HEK293 (cell line): ENCODE results near the gene MRTFA.

Source experiments
- CTCF ChIA-PET: fragments of 350-600 bp; formaldehyde crosslinking; extraction: SDS; loops from one replicate; lab custom pipeline; 2021; ENCODE audit warnings: antibody characterized with exemption; lab: Yijun Ruan, JAX
- POLR2A ChIA-PET: fragments of 300-600 bp; formaldehyde crosslinking; extraction: SDS; loops from one replicate; lab custom pipeline; 2020; ENCODE audit warnings: antibody characterized with exemption, inconsistent platforms; lab: Yijun Ruan, JAX
- H3K27ac ChIP-seq: fragments of 200-500 bp; sonication (Bioruptor generic); 2 replicates; pipeline ENCODE4 v1.5.1; 2014; ENCODE audit warnings: low read depth, low read length, control low read depth, inconsistent platforms; ENCODE audit errors: extremely low read depth
- H3K36me3 ChIP-seq, 2 experiments: fragments of 200-500 bp in 1 of 2; sonication (Bioruptor generic) in 1 of 2; 1 replicate in 1 of 2; 2 replicates in 1 of 2; pipeline ENCODE4 v1.5.1; 2014 to 2017; ENCODE audit warnings: inconsistent platforms in 2 of 2, low read length in 2 of 2; ENCODE audit not compliant: control insufficient read depth in 2 of 2, insufficient read depth in 1 of 2
- H3K4me1 ChIP-seq: fragments of 200-500 bp; sonication (Bioruptor generic); 2 replicates; pipeline ENCODE4 v1.5.1; 2014; ENCODE audit warnings: mild to moderate bottlenecking, low read length, inconsistent platforms; ENCODE audit not compliant: control insufficient read depth, insufficient read depth
- H3K4me3 ChIP-seq: 2 replicates; pipeline ENCODE4 v1.5.1; 2011; ENCODE audit warnings: low read depth, mild to moderate bottlenecking, control low read depth, low read length, moderate library complexity
- H3K9me3 ChIP-seq: fragments of 200-500 bp; sonication (Bioruptor generic); 2 replicates; pipeline ENCODE4 v1.5.1; 2014; ENCODE audit warnings: low read depth, low read length, inconsistent platforms; ENCODE audit not compliant: control insufficient read depth, insufficient read depth
- ATF2 ChIP-seq: fragments of 450-650 bp; formaldehyde crosslinking; IDR thresholded peaks from 2 replicates; pipeline ENCODE4 v1.5.1; 2016; ENCODE audit warnings: missing biosample characterization, missing genetic modification characterization, low read depth
- EGR2 ChIP-seq: fragments of 450-650 bp; formaldehyde crosslinking; IDR thresholded peaks from 2 replicates; pipeline ENCODE4 v1.5.1; 2016; ENCODE audit warnings: low read depth, missing biosample characterization, missing genetic modification characterization
- GLI2 ChIP-seq: fragments of 450-650 bp; formaldehyde crosslinking; IDR thresholded peaks from 2 replicates; pipeline ENCODE4; 2017; ENCODE audit warnings: missing biosample characterization, missing genetic modification characterization, low read depth, borderline replicate concordance
- GLI4 ChIP-seq: fragments of 450-650 bp; formaldehyde crosslinking; IDR thresholded peaks from 2 replicates; pipeline ENCODE4 v1.5.1; 2016; ENCODE audit warnings: missing biosample characterization, missing genetic modification characterization
- REPIN1 ChIP-seq: fragments of 450-650 bp; formaldehyde crosslinking; IDR thresholded peaks from 2 replicates; pipeline ENCODE4 v1.5.1; 2017; ENCODE audit warnings: missing biosample characterization, missing genetic modification characterization, low read depth
- ZBTB17 ChIP-seq: fragments of 450-650 bp; formaldehyde crosslinking; IDR thresholded peaks from 2 replicates; pipeline ENCODE4 v1.5.1; 2016; ENCODE audit warnings: missing biosample characterization, missing genetic modification characterization
- ZBTB20 ChIP-seq: fragments of 450-650 bp; formaldehyde crosslinking; IDR thresholded peaks from 2 replicates; pipeline ENCODE4 v1.5.1; 2016; ENCODE audit warnings: missing biosample characterization, missing genetic modification characterization
- ZBTB21 ChIP-seq: fragments of 450-650 bp; formaldehyde crosslinking; IDR thresholded peaks from 2 replicates; pipeline ENCODE4 v1.5.1; 2017; ENCODE audit warnings: missing biosample characterization, missing genetic modification characterization
- ZBTB26 ChIP-seq: fragments of 450-650 bp; formaldehyde crosslinking; optimal IDR thresholded peaks from 2 replicates; pipeline ENCODE3; 2016; ENCODE audit warnings: missing biosample characterization, mild to moderate bottlenecking, missing genetic modification characterization
- ZBTB6 ChIP-seq: fragments of 450-650 bp; formaldehyde crosslinking; IDR thresholded peaks from 2 replicates; pipeline ENCODE4 v1.5.1; 2017; ENCODE audit warnings: missing biosample characterization, missing genetic modification characterization
- ZFHX2 ChIP-seq: fragments of 450-650 bp; formaldehyde crosslinking; conservative IDR thresholded peaks from 2 replicates; pipeline ENCODE4 v1.5.1; 2016; ENCODE audit warnings: missing biosample characterization, missing genetic modification characterization
- ZNF140 ChIP-seq: fragments of 450-650 bp; formaldehyde crosslinking; IDR thresholded peaks from 2 replicates; pipeline ENCODE4 v1.5.1; 2016; ENCODE audit warnings: missing biosample characterization, missing genetic modification characterization
- ZNF174 ChIP-seq: fragments of 450-650 bp; formaldehyde crosslinking; IDR thresholded peaks from 2 replicates; pipeline ENCODE4 v1.5.0; 2017; ENCODE audit warnings: missing biosample characterization, mild to moderate bottlenecking, missing genetic modification characterization
- ZNF211 ChIP-seq: fragments of 450-650 bp; formaldehyde crosslinking; IDR thresholded peaks from 2 replicates; pipeline ENCODE4 v1.5.1; 2016; ENCODE audit warnings: low read depth, missing biosample characterization, missing genetic modification characterization
- ZNF248 ChIP-seq: fragments of 450-650 bp; formaldehyde crosslinking; IDR thresholded peaks from 2 replicates; pipeline ENCODE4 v1.5.1; 2017; ENCODE audit warnings: missing biosample characterization, missing genetic modification characterization
- ZNF274 ChIP-seq, 2 experiments: fragments of 200-500 bp in 1 of 2; fragments of 450-650 bp in 1 of 2; sonication (Bioruptor generic) in 1 of 2; formaldehyde crosslinking in 1 of 2; IDR thresholded peaks; 2 replicates each; pipeline versions ENCODE4 v1.5.1 to v1.6.1; 2014 to 2016; ENCODE audit warnings: borderline replicate concordance in 1 of 2, inconsistent platforms in 1 of 2, low read length in 1 of 2, missing biosample characterization in 1 of 2, missing genetic modification characterization in 1 of 2
- ZNF324 ChIP-seq: fragments of 450-650 bp; formaldehyde crosslinking; IDR thresholded peaks from 2 replicates; pipeline ENCODE4 v1.5.1; 2016; ENCODE audit warnings: missing biosample characterization, missing genetic modification characterization
- ZNF354C ChIP-seq: fragments of 450-650 bp; formaldehyde crosslinking; IDR thresholded peaks from 2 replicates; pipeline ENCODE4 v1.5.1; 2016; ENCODE audit warnings: missing biosample characterization, missing genetic modification characterization, low read depth, borderline replicate concordance
- ZNF621 ChIP-seq: fragments of 450-650 bp; formaldehyde crosslinking; IDR thresholded peaks from 2 replicates; pipeline ENCODE4 v1.5.1; 2017; ENCODE audit warnings: missing biosample characterization, missing genetic modification characterization
- ZNF654 ChIP-seq: fragments of 450-650 bp; formaldehyde crosslinking; IDR thresholded peaks from 2 replicates; pipeline ENCODE4 v1.5.1; 2016; ENCODE audit warnings: low read depth, missing biosample characterization, missing genetic modification characterization
- ZNF658 ChIP-seq: fragments of 450-650 bp; formaldehyde crosslinking; IDR thresholded peaks from 2 replicates; pipeline ENCODE4; 2016; ENCODE audit warnings: missing biosample characterization, missing genetic modification characterization
- ZNF664 ChIP-seq: fragments of 450-650 bp; formaldehyde crosslinking; IDR thresholded peaks from 2 replicates; pipeline ENCODE4 v1.5.1; 2016; ENCODE audit warnings: missing biosample characterization, missing genetic modification characterization
- ZNF677 ChIP-seq: fragments of 450-650 bp; IDR thresholded peaks from 2 replicates; pipeline ENCODE4 v1.5.0; 2018; ENCODE audit warnings: missing biosample characterization, mild to moderate bottlenecking, missing genetic modification characterization, moderate library complexity
- ZNF768 ChIP-seq: fragments of 450-650 bp; formaldehyde crosslinking; IDR thresholded peaks from 2 replicates; pipeline ENCODE4 v1.5.1; 2018; ENCODE audit warnings: missing biosample characterization, mild to moderate bottlenecking, missing genetic modification characterization
- ZSCAN18 ChIP-seq: fragments of 450-650 bp; formaldehyde crosslinking; IDR thresholded peaks from 2 replicates; pipeline ENCODE4 v1.5.1; 2016; ENCODE audit warnings: missing biosample characterization, missing genetic modification characterization
- TF ChIP-seq, protein P1 (sequence below): fragments of 450-650 bp; formaldehyde crosslinking; IDR thresholded peaks from 2 replicates; pipeline ENCODE4 v1.5.1; 2016; ENCODE audit warnings: missing biosample characterization, missing genetic modification characterization
- TF ChIP-seq, protein P2 (sequence below): fragments of 450-650 bp; formaldehyde crosslinking; IDR thresholded peaks from 2 replicates; pipeline ENCODE4 v1.5.1; 2016; ENCODE audit warnings: missing biosample characterization, missing genetic modification characterization

Gene MRTFA

GRCh38 chr22:40487663-40488249, 148.8 kb downstream of the MRTFA start:
- ChIA-PET POLR2A (no interaction called here), CTCF (interaction anchor here (0.6 to 4.0 kb wide), 32 partner anchors 8 to 389 kb away, joined by 3 to 53 read pairs (median 4); no protein-coding TSS in a partner anchor)
- Histone ChIP-seq H3K27ac (no peak overlapping the region), H3K4me1 (no peaks in the 10 kb centered on the region), H3K9me3 (no peaks in the 10 kb centered on the region), H3K4me3 (no peak overlapping the region), H3K36me3 (no peaks in the 10 kb centered on the region; a peak in 1 of 3 replicates)
- peak; percentile 63; the same call in 1 of the 2 replicates for TF ChIP-seq ZBTB20
- TF ChIP-seq ZNF621 (tag by site-specific recombination), result no peak
- TF ChIP-seq ATF2 (tag by site-specific recombination), result no peak
- TF ChIP-seq, protein P1, sequence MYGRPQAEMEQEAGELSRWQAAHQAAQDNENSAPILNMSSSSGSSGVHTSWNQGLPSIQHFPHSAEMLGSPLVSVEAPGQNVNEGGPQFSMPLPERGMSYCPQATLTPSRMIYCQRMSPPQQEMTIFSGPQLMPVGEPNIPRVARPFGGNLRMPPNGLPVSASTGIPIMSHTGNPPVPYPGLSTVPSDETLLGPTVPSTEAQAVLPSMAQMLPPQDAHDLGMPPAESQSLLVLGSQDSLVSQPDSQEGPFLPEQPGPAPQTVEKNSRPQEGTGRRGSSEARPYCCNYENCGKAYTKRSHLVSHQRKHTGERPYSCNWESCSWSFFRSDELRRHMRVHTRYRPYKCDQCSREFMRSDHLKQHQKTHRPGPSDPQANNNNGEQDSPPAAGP (tag by site-specific recombination), result no peak
- TF ChIP-seq ZNF654 (tag by site-specific recombination), result peak; percentile 50
- no peak for TF ChIP-seq ZFHX2 (tag by site-specific recombination)
- no peak for TF ChIP-seq ZSCAN18 (tag by site-specific recombination)
- TF ChIP-seq ZBTB17 (tag by site-specific recombination), result no peak
- no peak for TF ChIP-seq ZNF248 (tag by site-specific recombination)
- no peak for TF ChIP-seq ZBTB26 (tag by site-specific recombination)
- no peak for TF ChIP-seq ZBTB21 (tag by site-specific recombination)
- TF ChIP-seq ZNF664 (tag by site-specific recombination), result 0 out of 2 replicates have a peak, but pooled peaks have one; percentile 38
- TF ChIP-seq ZNF211 (tag by site-specific recombination), result no peak
- no peak for TF ChIP-seq ZNF174
- no peak for TF ChIP-seq GLI4
- no peak for TF ChIP-seq ZNF658 (tag by site-specific recombination)
- TF ChIP-seq, protein P2, sequence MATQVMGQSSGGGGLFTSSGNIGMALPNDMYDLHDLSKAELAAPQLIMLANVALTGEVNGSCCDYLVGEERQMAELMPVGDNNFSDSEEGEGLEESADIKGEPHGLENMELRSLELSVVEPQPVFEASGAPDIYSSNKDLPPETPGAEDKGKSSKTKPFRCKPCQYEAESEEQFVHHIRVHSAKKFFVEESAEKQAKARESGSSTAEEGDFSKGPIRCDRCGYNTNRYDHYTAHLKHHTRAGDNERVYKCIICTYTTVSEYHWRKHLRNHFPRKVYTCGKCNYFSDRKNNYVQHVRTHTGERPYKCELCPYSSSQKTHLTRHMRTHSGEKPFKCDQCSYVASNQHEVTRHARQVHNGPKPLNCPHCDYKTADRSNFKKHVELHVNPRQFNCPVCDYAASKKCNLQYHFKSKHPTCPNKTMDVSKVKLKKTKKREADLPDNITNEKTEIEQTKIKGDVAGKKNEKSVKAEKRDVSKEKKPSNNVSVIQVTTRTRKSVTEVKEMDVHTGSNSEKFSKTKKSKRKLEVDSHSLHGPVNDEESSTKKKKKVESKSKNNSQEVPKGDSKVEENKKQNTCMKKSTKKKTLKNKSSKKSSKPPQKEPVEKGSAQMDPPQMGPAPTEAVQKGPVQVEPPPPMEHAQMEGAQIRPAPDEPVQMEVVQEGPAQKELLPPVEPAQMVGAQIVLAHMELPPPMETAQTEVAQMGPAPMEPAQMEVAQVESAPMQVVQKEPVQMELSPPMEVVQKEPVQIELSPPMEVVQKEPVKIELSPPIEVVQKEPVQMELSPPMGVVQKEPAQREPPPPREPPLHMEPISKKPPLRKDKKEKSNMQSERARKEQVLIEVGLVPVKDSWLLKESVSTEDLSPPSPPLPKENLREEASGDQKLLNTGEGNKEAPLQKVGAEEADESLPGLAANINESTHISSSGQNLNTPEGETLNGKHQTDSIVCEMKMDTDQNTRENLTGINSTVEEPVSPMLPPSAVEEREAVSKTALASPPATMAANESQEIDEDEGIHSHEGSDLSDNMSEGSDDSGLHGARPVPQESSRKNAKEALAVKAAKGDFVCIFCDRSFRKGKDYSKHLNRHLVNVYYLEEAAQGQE, result no peak
- no peak for TF ChIP-seq ZNF274 (IDR thresholded peaks at IDR 0.05; ENCODE audit: low read length)
- no peak for TF ChIP-seq ZNF274 (tag by site-specific recombination; IDR thresholded peaks at IDR 0.05; ENCODE audit: borderline replicate concordance)
- TF ChIP-seq EGR2 (tag by site-specific recombination), result no peak
- TF ChIP-seq ZNF324, result no peak
- TF ChIP-seq ZNF354C (tag by site-specific recombination), result no peak
- TF ChIP-seq ZNF768, result no peak
- no peak for TF ChIP-seq ZNF677
- TF ChIP-seq REPIN1 (tag by site-specific recombination), result no peak
- TF ChIP-seq GLI2, result no peak
- TF ChIP-seq ZBTB6 (tag by site-specific recombination), result no peak
- TF ChIP-seq ZNF140, result no peak
